GM12875 (cell line): Measurements from ENCODE around the gene MCM3AP.

Source experiments
- H3K4me3 ChIP-seq: one replicate; pipeline ENCODE4 v1.5.1; 2011; ENCODE audit warnings: low read depth, low read length, control low read depth
- TF ChIP-seq, protein P1 (sequence below): IDR thresholded peaks from 2 replicates; pipeline ENCODE4 v1.5.1; 2011; ENCODE audit warnings: low read depth, mild to moderate bottlenecking, control low read depth, inconsistent platforms, low read length, moderate library complexity, borderline replicate concordance; ENCODE audit not compliant: insufficient read depth

Gene MCM3AP

DNA sequence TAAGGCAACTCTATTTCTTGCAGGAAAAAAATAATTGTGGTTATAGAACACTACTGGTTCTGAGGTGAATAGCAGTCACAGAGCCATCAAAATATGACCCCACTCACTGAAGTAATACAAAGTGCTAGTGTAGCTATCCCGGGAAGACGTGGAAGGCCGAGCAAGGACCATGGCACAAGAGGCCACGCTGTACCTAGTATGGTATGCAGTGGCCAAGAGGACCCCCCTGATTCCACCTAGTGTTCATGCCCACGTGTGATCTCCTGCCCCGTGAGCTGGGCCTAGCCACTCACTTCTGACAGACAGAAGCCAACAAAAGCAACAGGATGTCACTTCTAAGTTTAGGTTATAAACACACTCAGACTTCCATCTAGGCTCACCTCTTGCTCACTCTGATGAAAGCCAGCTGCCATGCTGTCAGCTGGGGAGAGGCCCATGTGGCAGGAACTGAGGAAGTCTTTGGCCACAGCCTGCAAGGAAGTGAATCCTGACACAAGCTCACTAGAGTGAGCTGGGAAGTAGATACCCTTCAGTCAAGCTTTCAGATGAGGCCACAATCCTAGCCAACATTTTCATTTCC lies 35.2 kb downstream of the MCM3AP start:
- no peak overlapping the region for H3K4me3 ChIP-seq
- TF ChIP-seq, protein P1, sequence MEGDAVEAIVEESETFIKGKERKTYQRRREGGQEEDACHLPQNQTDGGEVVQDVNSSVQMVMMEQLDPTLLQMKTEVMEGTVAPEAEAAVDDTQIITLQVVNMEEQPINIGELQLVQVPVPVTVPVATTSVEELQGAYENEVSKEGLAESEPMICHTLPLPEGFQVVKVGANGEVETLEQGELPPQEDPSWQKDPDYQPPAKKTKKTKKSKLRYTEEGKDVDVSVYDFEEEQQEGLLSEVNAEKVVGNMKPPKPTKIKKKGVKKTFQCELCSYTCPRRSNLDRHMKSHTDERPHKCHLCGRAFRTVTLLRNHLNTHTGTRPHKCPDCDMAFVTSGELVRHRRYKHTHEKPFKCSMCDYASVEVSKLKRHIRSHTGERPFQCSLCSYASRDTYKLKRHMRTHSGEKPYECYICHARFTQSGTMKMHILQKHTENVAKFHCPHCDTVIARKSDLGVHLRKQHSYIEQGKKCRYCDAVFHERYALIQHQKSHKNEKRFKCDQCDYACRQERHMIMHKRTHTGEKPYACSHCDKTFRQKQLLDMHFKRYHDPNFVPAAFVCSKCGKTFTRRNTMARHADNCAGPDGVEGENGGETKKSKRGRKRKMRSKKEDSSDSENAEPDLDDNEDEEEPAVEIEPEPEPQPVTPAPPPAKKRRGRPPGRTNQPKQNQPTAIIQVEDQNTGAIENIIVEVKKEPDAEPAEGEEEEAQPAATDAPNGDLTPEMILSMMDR, result no peak

DNA sequence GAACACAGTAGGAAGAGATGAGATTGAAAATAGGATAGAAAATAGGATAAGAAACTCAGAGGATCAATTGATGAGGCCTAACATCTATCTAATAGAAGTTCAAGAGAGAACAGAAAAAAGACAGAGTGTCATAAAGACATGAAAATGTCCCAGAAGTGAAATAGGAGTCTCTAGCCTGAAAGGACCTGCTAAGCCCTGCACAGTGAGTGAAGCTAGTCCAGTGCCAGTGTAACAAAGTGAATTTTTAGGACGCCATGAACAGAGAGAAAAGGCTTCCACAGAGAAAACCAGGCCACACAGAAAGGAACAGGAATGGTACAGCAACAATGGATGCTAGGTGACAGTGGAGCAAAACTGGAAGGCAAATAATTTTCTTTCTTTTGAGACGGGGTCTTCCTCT lies 36.6 kb downstream of the MCM3AP start:
- no peak overlapping the region for H3K4me3 ChIP-seq
- TF ChIP-seq, protein P1, result no peak

DNA sequence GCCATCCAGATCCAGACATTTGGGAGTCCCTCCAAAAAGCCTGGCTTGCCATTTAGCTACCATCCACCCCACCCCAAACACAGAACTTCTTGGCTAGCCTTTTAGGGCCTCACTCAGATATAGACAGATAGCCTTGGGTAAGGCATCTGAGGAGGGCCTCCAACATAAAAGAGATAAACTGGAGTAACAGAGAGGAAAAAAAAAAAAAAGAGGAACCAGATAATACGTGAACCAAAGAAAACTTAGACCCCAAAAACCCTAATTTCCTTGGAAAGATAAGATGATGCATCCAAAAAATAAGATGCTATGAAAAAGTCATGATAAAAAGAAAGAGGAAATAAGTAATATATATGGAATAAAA lies 37.0 kb downstream of the MCM3AP start:
- TF ChIP-seq, protein P1, result no peak
- no peak overlapping the region for H3K4me3 ChIP-seq

DNA sequence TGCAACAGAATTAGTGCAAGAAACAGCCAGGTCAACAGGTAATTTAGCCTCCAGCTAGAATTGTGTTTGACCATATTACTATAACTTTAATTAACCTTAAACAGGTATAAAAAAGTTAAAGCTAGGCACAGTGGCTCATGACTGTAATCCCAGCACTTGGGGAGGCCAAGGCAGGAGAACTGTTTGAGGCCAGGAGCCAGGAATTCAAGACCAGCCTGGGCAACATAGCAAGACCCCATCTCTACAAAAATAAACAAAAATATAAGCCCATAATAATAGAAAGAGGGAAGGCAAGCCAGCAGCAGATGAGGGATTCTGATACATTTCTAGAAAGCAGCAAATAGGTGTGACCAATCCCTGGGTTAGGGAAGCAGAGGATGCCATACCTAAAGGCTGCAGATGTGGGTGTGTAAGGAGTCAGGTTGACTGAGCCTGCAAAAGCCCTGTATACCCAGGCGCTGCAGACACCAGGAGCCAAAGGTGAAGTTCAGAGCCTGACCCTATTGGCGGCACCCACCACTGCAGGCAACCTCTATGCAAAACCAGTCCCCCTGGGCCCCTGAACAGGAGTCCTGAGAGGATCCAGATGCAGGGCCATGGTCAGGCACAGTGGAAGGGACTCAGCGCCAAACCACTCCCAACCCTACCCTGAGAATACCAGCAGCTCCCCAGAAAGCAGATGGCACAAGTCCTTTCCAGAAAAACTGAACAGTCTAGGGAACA lies 37.6 kb downstream of the MCM3AP start:
- H3K4me3 ChIP-seq, result no peak overlapping the region
- TF ChIP-seq, protein P1, result no peak

DNA sequence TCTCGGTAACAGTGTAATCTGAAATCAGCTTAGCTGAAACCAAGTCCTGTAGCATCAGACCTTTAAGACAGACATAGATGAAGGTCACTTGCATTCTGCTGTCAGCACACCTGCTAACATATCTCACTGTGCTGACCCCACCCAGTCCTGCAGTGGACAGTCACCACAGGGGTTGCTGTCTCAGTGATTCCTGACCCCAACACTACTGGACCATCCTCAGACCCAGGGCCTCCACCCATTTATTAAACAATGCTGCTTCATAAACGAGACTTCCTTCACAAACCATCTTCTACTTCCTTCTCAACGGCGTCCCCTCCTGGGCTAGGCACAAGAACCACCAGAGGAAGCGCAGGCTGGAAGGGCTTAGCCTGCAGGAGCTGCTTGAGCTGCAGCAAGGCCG lies 39.1 kb downstream of the MCM3AP start:
- H3K4me3 ChIP-seq, result no peak overlapping the region
- TF ChIP-seq, protein P1, result no peak

DNA sequence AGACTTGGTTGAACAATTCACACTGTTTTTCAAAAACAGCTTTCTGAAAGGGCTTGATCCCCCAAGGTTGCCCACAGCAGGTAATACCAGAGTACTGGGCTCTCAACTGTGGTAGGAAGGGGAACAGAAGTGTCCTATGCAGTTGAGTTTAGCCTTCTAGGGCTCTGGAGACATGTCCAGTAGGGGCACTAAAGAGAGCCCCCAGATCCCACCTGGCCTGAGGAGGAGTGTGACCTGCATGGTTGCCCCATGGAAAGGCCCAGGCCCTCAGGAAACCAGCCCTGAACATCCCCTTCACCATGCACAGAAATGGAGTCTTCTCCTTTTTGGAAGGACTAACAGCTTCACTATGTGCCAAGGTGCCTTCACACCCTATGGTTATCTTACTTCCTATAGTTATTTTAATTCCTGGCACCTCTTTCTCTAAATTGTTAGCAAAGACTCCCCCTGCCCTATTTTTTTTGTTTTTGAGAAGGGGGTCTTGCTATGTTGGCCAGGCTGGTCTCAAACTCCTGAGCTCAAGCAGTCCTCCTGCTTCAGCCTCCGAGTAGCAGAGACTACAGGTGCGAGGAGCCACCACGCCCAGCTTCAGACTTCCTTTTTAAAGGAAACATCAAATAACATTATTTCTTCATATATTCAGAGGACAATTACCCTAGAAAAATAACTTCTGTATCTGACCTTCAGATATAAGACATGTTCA lies 40.0 kb downstream of the MCM3AP start:
- TF ChIP-seq, protein P1, result no peak
- no peak overlapping the region for H3K4me3 ChIP-seq
